GM13976 (cell line): ENCODE data around the gene GOLGB1.

Experiments used
- DNase-seq: peaks from one replicate; pipeline ENCODE4 v3.0.0; 2012; ENCODE audit warnings: low spot score
- CTCF ChIP-seq: IDR thresholded peaks from 2 replicates; pipeline ENCODE4 v1.5.1; 2012; ENCODE audit warnings: borderline replicate concordance, mild to moderate bottlenecking; ENCODE audit not compliant: insufficient read depth; ENCODE audit errors: extremely low read depth, missing control alignments, control extremely low read depth
- in situ Hi-C: fragments of 300-500 bp; cut with MboI; formaldehyde crosslinking; loops from one replicate; pipeline ENCODE4 v1.12.0; 2022; ENCODE audit warnings: low sequenced_read_pairs, mixed read lengths, inconsistent platforms; ENCODE audit not compliant: unreplicated experiment

GOLGB1 gene

DNA sequence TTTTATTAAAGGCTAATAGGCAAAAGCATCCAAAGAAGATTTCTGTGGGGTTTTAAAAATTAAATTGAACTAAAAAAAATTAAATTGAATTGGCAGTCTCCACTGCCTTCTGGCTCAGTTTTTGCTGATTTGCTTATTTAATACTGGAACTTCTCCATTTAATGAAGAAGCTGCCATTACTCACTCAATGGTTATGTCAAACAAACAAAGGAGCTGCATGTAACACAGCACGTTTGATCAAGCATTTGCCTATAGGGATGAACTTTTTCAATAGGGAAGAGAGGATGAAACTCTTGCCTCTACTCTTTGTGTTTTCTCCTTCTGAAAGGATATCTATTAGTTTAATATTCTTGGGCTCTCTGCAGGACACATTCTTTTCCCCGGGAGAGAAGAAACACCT lies 84.1 kb downstream of the GOLGB1 start:
- no peak for TF ChIP-seq CTCF
- in situ Hi-C loops: no loop called here
- DNase-seq: no peak

- TF ChIP-seq CTCF: no peak
- no peak for DNase-seq
- in situ Hi-C loops: no loop called here
These were observed 86.2 kb downstream of the GOLGB1 start for GRCh38 chr3:121663171-121663847.

GRCh38 chr3:121662742-121663141 lies 86.8 kb downstream of the GOLGB1 start:
- in situ Hi-C loops: no loop called here
- no peak for TF ChIP-seq CTCF
- no peak for DNase-seq

DNA sequence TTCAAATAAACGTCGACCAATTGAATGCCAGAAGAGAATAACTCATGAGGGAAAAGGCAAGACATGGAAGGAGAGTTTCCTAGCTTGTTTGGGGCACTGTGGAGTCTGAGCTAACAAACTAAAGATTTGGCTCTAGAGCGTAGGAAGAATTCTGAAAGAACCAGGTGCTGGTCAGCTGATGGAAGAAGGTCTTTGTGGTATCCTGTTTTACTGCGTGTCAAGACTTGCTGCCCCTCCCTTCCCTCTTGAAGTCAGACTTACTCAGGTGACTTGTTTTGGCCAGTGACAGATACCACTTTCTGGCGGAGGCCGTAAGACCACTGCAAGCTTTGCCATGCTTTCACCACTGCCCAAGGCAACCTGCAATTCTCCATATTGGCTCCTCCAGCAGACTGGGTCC lies 88.2 kb downstream of the GOLGB1 start:
- no peak for TF ChIP-seq CTCF
- DNase-seq: no peak
- in situ Hi-C loops: no loop called here

DNA sequence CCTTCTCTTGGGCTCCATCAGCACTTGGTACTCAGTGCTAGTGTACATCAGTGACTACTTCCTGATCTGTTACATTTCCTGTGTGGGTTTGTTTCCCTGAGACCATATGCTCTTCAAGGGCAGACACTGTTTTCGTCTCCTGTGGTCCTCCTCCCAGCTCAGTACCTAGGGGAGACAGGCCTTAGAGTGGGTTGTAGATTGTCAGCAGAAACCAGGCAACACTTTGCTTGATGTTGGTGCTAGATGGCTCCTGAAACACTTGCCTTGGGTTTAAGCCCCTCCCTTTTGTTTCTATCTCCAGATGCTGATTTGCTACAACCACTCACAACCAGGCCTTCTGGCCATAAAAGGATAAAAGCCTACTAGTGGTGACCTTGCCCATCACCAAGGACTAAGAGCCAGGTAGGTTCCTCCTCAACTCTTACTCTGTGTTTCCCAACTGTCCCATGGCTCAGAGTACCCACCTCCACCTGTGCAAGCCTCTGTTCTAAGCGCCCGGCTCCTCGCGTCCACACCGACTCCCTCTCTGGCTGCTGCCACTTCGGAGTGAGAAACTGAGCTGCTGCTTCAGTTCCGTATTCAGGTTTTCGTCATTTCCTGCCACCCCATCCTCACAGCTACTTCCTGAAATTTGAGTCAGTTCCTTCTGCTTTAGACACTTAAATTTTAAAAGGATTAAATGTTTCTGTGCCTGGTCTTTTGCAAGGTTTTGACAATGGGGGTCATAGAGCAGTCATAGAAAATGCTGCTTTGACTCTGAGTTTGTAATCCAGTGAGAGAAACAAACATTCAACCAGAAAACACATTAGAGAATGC lies 89.0 kb downstream of the GOLGB1 start, which contains the start of gene HCLS1:
Gene HCLS1, minus strand, starts transcription at position 548 of the 816 bp plus-strand sequence. CDS start 2,556 bp downstream, outside the sequence.
- peak; percentile 14 for TF ChIP-seq CTCF
- DNase-seq: peak; percentile 69
- in situ Hi-C loops: no loop called here

GRCh38 chr3:121659586-121659985 lies 90.0 kb downstream of the GOLGB1 start:
- no peak for TF ChIP-seq CTCF
- no peak for DNase-seq
- in situ Hi-C loops: no loop called here
